ENCODE results near the gene SEC14L3.

The SEC14L3 gene

DNA sequence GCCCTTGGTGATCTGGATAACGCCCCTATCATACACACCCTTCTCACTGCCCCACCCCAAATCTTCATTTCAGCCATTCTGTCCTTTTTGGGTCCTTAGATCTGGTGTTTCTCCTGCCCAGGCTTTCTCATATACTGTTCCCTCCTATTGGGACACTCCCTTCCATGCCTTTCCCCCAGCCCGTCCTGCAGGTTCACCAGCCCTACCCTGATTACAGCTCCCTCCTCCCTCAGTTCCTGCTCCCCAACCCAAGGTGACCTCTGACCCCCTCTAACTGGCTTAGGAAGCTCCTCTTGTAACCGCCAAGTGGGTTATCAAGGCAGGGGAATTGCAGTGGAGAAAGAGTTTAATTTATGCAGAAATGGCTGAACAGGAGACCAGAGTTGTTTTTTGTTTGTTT is 33.3 kb downstream of the SEC14L3 start:
- H3K4me3 ChIP-seq (ENCODE audit: control insufficient read depth, low read depth, low read length), result no peak overlapping the region
- TF ChIP-seq, protein P1, sequence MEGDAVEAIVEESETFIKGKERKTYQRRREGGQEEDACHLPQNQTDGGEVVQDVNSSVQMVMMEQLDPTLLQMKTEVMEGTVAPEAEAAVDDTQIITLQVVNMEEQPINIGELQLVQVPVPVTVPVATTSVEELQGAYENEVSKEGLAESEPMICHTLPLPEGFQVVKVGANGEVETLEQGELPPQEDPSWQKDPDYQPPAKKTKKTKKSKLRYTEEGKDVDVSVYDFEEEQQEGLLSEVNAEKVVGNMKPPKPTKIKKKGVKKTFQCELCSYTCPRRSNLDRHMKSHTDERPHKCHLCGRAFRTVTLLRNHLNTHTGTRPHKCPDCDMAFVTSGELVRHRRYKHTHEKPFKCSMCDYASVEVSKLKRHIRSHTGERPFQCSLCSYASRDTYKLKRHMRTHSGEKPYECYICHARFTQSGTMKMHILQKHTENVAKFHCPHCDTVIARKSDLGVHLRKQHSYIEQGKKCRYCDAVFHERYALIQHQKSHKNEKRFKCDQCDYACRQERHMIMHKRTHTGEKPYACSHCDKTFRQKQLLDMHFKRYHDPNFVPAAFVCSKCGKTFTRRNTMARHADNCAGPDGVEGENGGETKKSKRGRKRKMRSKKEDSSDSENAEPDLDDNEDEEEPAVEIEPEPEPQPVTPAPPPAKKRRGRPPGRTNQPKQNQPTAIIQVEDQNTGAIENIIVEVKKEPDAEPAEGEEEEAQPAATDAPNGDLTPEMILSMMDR (conservative IDR thresholded peaks at IDR 0.05; ENCODE audit: control insufficient read depth, insufficient read depth, low read depth, low read length), result no peak
- no peak for DNase-seq (ENCODE audit: low read depth)

DNA sequence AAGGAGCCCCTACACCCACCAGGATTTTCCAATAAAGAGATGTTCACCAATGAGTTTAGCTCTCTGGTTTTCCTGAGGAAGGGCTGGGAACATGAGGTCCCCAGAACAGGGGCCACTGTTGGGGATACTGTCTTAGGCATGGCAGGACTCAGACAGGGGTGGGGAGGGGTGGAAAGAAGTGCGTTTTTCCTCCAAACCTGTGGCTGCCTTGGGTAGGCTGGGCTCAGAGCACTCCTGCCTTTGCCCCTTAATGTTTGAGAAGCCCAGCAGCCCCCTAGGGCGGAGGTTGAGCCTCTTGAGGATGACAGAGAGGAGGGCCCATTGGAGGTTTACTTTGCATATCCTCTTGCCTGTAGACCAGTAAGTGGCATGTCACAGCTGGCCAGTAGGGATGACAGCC is 35.6 kb downstream of the SEC14L3 start:
- no peak for DNase-seq (ENCODE audit: low read depth)
- TF ChIP-seq, protein P1 (conservative IDR thresholded peaks at IDR 0.05; ENCODE audit: control insufficient read depth, insufficient read depth, low read depth, low read length), result no peak
- H3K4me3 ChIP-seq (ENCODE audit: control insufficient read depth, low read depth, low read length), result no peak overlapping the region

DNA sequence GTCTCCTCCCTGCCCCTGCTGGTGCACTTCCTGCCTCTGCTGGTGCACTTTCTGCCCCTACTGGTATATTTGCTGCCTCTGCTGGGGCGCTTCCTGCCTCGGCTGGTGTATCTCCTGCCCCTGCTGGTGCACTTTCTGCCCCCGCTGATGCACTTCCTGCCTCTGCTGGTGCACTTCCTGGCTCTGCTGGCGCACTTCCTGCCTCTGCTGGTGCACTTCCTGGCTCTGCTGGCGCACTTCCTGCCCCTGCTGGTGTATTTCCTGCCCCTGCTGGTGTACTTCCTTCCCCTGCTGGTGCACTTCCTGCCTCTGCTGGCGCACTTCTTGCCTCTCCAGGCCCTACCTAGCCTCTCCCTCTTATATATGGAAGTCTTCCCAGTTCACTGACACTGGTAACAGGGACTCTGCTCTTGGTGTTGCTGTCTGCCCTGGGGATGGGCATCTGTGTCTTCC is 36.1 kb downstream of the SEC14L3 start:
- H3K4me3 ChIP-seq (ENCODE audit: control insufficient read depth, low read depth, low read length), result no peak overlapping the region
- no peak for DNase-seq (ENCODE audit: low read depth)
- TF ChIP-seq, protein P1 (conservative IDR thresholded peaks at IDR 0.05; ENCODE audit: control insufficient read depth, insufficient read depth, low read depth, low read length), result no peak

DNA sequence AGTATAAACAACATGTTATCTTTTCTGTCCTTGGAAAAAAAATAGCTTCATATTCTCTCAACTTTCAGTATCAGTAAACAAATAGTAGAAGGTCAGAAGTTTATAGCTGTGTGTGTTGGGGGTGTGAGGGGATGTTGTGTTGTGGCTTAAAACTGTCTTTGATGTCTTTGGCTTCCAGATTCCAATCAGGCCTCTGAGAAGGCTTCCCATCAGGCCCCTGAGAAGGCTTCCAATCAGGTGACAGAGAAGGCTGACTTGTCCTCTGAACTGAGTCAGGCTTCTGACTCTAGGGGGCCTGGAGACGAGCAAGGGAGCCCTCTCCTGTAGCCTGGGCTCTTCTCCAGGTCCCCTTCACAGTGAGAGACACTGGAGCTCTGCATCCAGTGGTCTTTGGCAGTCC is 37.0 kb downstream of the SEC14L3 start:
- no peak for DNase-seq (ENCODE audit: low read depth)
- TF ChIP-seq, protein P1 (conservative IDR thresholded peaks at IDR 0.05; ENCODE audit: control insufficient read depth, insufficient read depth, low read depth, low read length), result no peak
- no peak overlapping the region for H3K4me3 ChIP-seq (ENCODE audit: control insufficient read depth, low read depth, low read length)

DNA sequence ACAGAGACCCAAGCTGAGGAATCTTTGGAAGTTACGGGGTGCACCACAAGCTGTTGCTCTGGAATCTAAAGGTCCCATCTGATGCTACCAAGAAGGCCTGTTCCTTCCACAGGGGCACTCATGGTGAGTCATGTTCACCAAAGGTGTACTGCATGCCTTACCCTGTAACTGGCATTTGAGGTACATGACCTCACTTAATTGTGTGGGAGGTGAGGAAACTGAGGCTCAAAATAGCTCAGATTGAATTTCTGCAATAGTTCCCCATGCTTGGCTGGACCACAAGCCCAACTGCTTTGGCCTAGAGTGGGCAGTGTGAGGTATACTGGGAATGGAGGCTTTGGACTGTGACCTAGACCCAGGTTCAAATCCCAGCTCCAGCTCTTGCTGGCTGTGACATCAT is 38.0 kb downstream of the SEC14L3 start:
- TF ChIP-seq, protein P1 (conservative IDR thresholded peaks at IDR 0.05; ENCODE audit: control insufficient read depth, insufficient read depth, low read depth, low read length), result no peak
- no peak overlapping the region for H3K4me3 ChIP-seq (ENCODE audit: control insufficient read depth, low read depth, low read length)
- no peak for DNase-seq (ENCODE audit: low read depth)

DNA sequence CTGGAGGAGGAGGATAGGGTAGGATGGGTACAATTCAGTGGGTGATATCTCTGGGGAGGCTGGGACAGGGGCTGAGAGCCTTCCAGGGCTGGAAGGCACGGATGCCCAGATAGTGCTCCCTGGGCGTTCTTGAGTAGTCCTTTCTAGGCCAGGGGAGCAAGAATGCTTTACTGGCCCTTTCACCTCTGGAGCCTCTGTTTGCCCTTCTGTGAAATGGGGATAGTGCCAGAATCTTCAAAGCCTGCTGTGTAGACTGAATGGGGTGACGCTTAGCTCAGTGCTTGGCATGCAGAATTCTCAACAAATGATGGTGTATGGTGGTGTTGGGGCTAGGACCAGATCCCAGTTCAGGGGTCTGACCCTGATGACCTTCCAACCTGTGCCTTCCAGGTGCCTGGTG is 38.6 kb downstream of the SEC14L3 start:
- TF ChIP-seq, protein P1 (conservative IDR thresholded peaks at IDR 0.05; ENCODE audit: control insufficient read depth, insufficient read depth, low read depth, low read length), result no peak
- no peak overlapping the region for H3K4me3 ChIP-seq (ENCODE audit: control insufficient read depth, low read depth, low read length)
- DNase-seq (ENCODE audit: low read depth), result no peak

DNA sequence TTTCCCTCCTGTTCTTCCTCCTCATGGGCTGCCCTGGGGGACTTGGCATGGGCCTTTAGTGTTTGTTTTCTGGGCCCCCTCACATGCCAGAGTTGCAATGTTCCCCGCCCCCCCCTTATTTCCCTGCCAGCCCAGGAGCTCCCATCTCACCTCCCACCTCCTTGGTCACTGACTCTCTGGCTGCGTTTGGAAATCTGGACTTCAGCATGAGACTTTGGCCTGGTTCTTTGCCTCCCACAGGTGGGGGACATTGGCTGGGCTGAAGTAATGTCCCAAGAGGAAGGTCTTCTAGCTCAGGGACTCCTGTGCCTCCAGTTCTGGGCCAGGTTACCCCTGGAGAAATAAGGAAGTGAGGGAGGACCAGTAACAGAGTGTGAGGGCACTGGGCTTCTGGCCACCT is 39.3 kb downstream of the SEC14L3 start:
- TF ChIP-seq, protein P1 (conservative IDR thresholded peaks at IDR 0.05; ENCODE audit: control insufficient read depth, insufficient read depth, low read depth, low read length), result no peak
- no peak for DNase-seq (ENCODE audit: low read depth)
- H3K4me3 ChIP-seq (ENCODE audit: control insufficient read depth, low read depth, low read length), result no peak overlapping the region
